Sigmoid colon (tissue), 7 donors: ENCODE measurements around the gene ODAD4. TPM values are rescaled to one million over a fixed set of nuclear protein-coding genes. Genes with fewer than 3 reads are reported as not detected.

Experiments
- DNase-seq: peaks from one replicate; pipeline ENCODE4 v3.0.0-alpha.2; 2019
- H3K27ac ChIP-seq, 4 donors: fragments of 200-600 bp; sonication (generic); one replicate each; pipeline ENCODE4 v1.5.1; 2016 to 2019; ENCODE audit warnings: mild to moderate bottlenecking in 1 of 4
- H3K27me3 ChIP-seq, 3 donors: fragments of 200-600 bp; sonication (generic); one replicate each; pipeline ENCODE4 v1.5.1; 2019; ENCODE audit warnings: mild to moderate bottlenecking in 1 of 3
- H3K36me3 ChIP-seq, 4 donors: fragments of 200-600 bp; sonication (generic); one replicate each; pipeline ENCODE4 v1.5.1; 2016 to 2019
- H3K4me1 ChIP-seq, 4 donors: fragments of 200-600 bp; sonication (generic); one replicate each; pipeline ENCODE4 v1.5.1; 2017 to 2019
- H3K4me3 ChIP-seq, 4 donors: fragments of 200-600 bp; sonication (generic); one replicate each; pipeline ENCODE4 v1.5.1; 2017 to 2019; ENCODE audit warnings: mild to moderate bottlenecking in 2 of 4, moderate library complexity in 1 of 4
- H3K9me3 ChIP-seq, 4 donors: fragments of 200-600 bp in 3 of 4; sonication (generic) in 3 of 4; one replicate each; pipeline versions ENCODE4 v1.5.1 to v1.6.1; 2013 to 2019
- EP300 ChIP-seq, 4 donors: sonication (generic); formaldehyde crosslinking; IDR thresholded peaks; one replicate each; pipeline ENCODE4 v1.6.1; 2017; ENCODE audit warnings: antibody characterized with exemption in 4 of 4
- POLR2A ChIP-seq, 2 donors: fragments of 450-650 bp; IDR thresholded peaks; one replicate each; pipeline ENCODE4 v1.6.1; 2016; ENCODE audit warnings: antibody characterized with exemption in 2 of 2, mild to moderate bottlenecking in 2 of 2, moderate library complexity in 2 of 2
- POLR2AphosphoS5 ChIP-seq, 4 donors: sonication (generic); formaldehyde crosslinking; IDR thresholded peaks; one replicate each; pipeline ENCODE4 v1.6.1; 2017; ENCODE audit warnings: antibody characterized with exemption in 4 of 4
- WGBS, 2 donors: extraction: QIAGEN DNeasy Blood & Tissue Kit; methylation state at CpG; one replicate each; pipeline ENCODE4 v1.1.7; 2013; 5-methylcytosine and 5-hydroxymethylcytosine counted together
- intact Hi-C: fragments of 100-400 bp; cut with DNase I; formaldehyde crosslinking; loops from one replicate; pipeline ENCODE4 v1.15.1; 2023
- polyA plus RNA-seq, 3 donors: library from polyadenylated mRNA; stranded (reverse); fragments of 200-250 nt; gene quantifications; one replicate each; pipeline ENCODE4 v1.2.3, GENCODE V29; 2013
- total RNA-seq, 4 donors: library from RNA; depleted of rRNA; stranded (reverse); fragments of >200 nt; gene quantifications; one replicate each; pipeline ENCODE4 v1.1.0, GENCODE V29; 2016
- TF ChIP-seq, protein P1 (sequence below), 4 experiments: fragments of 450-650 bp in 3 of 4; fragments of 200-600 bp in 1 of 4; IDR thresholded peaks; one replicate each; pipeline ENCODE4 v1.5.1; 2016 to 2019; ENCODE audit warnings: antibody characterized with exemption in 4 of 4, mild to moderate bottlenecking in 3 of 4, moderate library complexity in 2 of 4
- donor health status: healthy with polysubstance abuse.
- donor health status: Bipolar disorder and iron deficiency.
- donor health status: healthy.

ODAD4 gene
- total and polyA plus RNA-seq, 7 donors: 0.41 to 2.2 (median 1.6) TPM; not detected in 2

DNA sequence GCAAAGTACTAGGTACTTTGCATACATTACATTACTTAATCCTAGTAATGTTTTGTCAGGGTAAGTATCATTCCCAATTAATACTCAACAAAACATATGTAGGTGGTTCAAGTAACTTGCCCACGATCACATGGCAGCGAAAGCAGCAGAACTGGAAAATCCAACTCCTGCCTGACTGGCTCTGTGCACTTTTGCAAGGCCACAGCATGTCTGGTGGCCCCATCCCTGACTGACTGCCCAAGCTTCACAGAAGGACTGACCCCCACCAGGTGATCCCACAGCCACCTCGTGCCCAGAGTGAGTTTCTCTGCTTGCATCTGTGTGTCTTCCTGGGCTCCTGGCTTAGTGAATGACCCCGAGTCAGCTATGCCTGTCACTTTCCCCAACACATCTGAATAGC is 47.6 kb downstream of the ODAD4 start:
- Histone ChIP-seq H3K27ac (no peak overlapping the region), H3K9me3 (no peaks in the 10 kb centered on the region), H3K36me3 (peaks cover 44 to 97% (median 59%) of the 10 kb centered on the region in 4 donors), H3K4me3 (no peak overlapping the region), H3K4me1 (peaks cover 0 to 43% (median 20%) of the 10 kb centered on the region in 4 donors), H3K27me3 (no peaks in the 10 kb centered on the region)
- TF ChIP-seq, protein P1, sequence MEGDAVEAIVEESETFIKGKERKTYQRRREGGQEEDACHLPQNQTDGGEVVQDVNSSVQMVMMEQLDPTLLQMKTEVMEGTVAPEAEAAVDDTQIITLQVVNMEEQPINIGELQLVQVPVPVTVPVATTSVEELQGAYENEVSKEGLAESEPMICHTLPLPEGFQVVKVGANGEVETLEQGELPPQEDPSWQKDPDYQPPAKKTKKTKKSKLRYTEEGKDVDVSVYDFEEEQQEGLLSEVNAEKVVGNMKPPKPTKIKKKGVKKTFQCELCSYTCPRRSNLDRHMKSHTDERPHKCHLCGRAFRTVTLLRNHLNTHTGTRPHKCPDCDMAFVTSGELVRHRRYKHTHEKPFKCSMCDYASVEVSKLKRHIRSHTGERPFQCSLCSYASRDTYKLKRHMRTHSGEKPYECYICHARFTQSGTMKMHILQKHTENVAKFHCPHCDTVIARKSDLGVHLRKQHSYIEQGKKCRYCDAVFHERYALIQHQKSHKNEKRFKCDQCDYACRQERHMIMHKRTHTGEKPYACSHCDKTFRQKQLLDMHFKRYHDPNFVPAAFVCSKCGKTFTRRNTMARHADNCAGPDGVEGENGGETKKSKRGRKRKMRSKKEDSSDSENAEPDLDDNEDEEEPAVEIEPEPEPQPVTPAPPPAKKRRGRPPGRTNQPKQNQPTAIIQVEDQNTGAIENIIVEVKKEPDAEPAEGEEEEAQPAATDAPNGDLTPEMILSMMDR (IDR thresholded peaks at IDR 0.05): no peak
- no peak for TF ChIP-seq EP300 (IDR thresholded peaks at IDR 0.05)
- no peak for TF ChIP-seq POLR2A (IDR thresholded peaks at IDR 0.05)
- TF ChIP-seq POLR2AphosphoS5 (IDR thresholded peaks at IDR 0.05): no peak
- DNase-seq: no peak
- intact Hi-C loops: no loop called here
- 63 to 86% methylated on average over 4 of the region's 4 CpGs for WGBS, 2 donors

DNA sequence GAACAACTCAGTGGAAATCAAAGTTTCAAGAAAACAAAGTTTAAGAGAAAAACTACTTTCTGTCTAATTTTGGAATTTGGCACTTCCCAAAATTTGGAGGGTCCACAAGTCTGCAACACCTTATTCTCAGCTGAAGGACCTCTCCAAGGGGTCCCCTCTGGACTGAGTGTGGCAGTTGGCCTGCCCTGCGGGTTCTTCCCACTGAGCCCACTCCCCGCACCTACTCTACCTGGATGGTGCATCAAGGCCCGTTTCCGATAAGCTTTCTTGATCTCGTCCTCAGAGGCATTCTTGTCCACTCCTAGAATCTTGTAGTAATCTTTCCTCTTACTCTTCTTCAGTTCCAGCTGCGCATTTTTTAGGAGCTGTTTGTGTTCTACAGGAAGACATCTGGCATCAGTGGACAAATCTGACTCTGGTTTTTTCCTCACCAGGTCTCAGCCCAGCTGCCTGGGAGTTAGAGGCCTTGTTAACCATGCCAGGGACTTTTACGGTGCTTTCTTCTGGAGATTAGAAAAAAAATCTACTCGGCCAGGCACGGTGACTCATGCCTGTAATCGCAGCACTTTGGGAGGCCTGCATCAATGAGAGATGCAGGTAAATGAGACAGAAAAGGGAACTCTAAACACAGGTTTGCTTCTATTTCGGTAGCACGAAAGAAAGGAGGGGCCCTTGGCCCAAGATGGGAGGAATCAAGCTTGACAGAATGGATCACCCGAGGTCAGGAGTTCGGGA is 51.8 kb downstream of the ODAD4 start:
- Histone ChIP-seq H3K4me1 (peaks cover 0 to 8% (median 4%) of the 10 kb centered on the region in 4 donors), H3K27me3 (no peaks in the 10 kb centered on the region), H3K36me3 (peaks cover 32 to 93% (median 54%) of the 10 kb centered on the region in 4 donors), H3K27ac (peak overlapping the region in 3 of 4 donors; percentile 15 to 68 (median 20)), H3K4me3 (no peak overlapping the region), H3K9me3 (no peaks in the 10 kb centered on the region)
- intact Hi-C loops: no loop called here
- TF ChIP-seq, protein P1 (IDR thresholded peaks at IDR 0.05): no peak
- TF ChIP-seq POLR2A (IDR thresholded peaks at IDR 0.05): no peak
- no peak for TF ChIP-seq EP300 (IDR thresholded peaks at IDR 0.05)
- TF ChIP-seq POLR2AphosphoS5 (IDR thresholded peaks at IDR 0.05): no peak
- DNase-seq: no peak
- 83 to 87% methylated on average over 14 of the region's 14 CpGs for WGBS, 2 donors

DNA sequence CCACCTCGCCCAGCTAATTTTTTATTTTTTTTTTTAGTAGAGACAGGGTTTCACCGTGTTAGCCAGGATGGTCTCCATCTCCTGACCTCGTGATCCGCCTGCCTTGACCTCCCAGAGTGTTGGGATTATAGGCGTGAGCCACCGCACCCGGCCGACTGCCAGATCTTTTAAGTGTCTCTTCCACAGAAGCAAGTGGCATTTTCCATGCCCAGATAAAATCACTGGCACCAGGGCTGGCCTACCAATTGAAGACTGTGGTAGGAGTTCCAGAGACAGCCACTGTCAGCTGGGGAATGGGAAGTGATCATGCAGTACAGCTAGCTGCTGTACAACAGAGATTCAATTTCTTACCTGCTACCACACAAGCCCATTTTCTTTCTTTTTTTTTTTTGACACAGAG is 54.0 kb downstream of the ODAD4 start:
- Histone ChIP-seq H3K9me3 (no peaks in the 10 kb centered on the region), H3K27ac (no peak overlapping the region), H3K36me3 (peaks cover 32 to 93% (median 62%) of the 10 kb centered on the region in 4 donors), H3K4me1 (peaks cover 0 to 8% (median 4%) of the 10 kb centered on the region in 4 donors), H3K27me3 (no peaks in the 10 kb centered on the region), H3K4me3 (no peak overlapping the region)
- no peak for DNase-seq
- 96 to 97% methylated on average over 8 of the region's 8 CpGs for WGBS, 2 donors
- intact Hi-C loops: no loop called here
- TF ChIP-seq EP300 (IDR thresholded peaks at IDR 0.05) (no peak), POLR2A (IDR thresholded peaks at IDR 0.05) (no peak), POLR2AphosphoS5 (IDR thresholded peaks at IDR 0.05) (no peak)
- TF ChIP-seq, protein P1 (IDR thresholded peaks at IDR 0.05): no peak

DNA sequence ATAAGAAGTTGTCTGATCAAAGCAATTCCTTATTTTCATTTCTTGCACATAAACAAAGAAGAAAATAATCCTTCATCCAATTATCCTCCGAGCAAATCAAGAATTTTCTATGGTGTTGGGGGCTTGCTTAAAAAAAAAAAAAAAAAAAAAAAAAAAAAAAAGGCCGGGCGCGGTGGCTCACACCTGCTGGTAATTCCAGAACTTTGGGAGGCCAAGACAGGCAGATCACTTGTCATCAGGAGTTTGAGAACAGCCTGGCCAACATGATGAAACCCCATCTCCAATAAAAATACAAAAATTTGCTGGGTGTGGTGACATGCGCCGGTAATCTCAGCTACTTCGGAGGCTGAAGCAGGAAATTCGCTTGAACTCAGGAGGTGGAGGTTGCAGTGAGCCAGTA is 55.5 kb downstream of the ODAD4 start:
- WGBS, 2 donors: 94 to 96% methylated on average over 8 of the region's 8 CpGs

More for the DNA sequence above, 55.5 kb downstream of the ODAD4 start:
- Histone ChIP-seq H3K4me1 (peaks cover 0 to 8% (median 4%) of the 10 kb centered on the region in 4 donors), H3K9me3 (no peaks in the 10 kb centered on the region), H3K27me3 (no peaks in the 10 kb centered on the region), H3K36me3 (peaks cover 21 to 97% (median 72%) of the 10 kb centered on the region in 4 donors), H3K27ac (no peak overlapping the region), H3K4me3 (no peak overlapping the region)
- TF ChIP-seq EP300 (IDR thresholded peaks at IDR 0.05): no peak
- TF ChIP-seq POLR2AphosphoS5 (IDR thresholded peaks at IDR 0.05): no peak
- TF ChIP-seq, protein P1 (IDR thresholded peaks at IDR 0.05): no peak
- no peak for TF ChIP-seq POLR2A (IDR thresholded peaks at IDR 0.05)
- intact Hi-C loops: no loop called here
- DNase-seq: no peak
